HG03196 (cell line): ENCODE measurements around the gene CSTB.

Experiments used
- ATAC-seq: cut with Tn5 transposase; IDR thresholded peaks from one replicate; pipeline ENCODE4 v1.9.1; 2021; ENCODE audit not compliant: unreplicated experiment

The CSTB gene

DNA sequence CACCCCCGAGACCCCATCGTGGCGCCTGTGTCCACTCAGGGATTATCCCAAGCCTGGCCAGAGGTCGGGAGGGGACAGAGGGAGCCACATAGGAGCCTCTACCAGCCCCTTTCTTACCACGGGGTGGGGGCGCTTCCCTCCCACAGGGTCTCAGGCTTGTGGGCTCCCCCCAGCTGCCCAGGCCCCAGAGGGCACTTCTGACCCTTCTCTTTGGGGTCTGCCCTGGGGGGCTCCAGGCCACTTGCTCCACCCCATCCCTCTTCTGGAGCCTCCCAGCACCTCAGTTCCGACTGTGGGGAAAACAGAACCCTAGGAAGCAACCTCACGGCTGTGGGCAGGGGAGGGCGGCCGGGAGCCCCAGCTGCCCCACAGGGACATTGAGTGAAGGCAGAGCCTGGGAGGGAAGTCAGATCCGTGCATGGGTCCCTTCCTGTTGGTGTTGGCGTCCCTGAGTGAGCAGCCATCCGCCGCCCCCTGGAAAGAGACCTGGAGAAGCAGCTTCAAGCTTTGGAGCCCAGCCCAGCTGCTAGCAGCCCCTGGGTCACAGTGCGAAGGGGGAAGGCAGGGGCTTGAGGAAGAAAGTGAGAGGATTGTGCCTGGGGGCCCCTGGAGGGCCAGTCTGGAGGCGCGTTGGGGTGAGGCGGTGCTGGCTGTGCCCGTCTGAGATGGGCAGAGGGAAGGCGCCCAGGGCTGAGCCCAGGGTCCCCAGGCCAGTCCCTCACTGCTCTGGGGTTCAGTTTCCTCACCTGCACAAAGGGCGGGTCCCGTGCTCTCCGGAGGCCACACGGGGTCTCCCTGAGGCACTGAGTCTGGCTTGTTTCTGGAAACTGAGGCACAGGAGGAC is 35.4 kb upstream of the CSTB start:
- ATAC-seq = no peak

DNA sequence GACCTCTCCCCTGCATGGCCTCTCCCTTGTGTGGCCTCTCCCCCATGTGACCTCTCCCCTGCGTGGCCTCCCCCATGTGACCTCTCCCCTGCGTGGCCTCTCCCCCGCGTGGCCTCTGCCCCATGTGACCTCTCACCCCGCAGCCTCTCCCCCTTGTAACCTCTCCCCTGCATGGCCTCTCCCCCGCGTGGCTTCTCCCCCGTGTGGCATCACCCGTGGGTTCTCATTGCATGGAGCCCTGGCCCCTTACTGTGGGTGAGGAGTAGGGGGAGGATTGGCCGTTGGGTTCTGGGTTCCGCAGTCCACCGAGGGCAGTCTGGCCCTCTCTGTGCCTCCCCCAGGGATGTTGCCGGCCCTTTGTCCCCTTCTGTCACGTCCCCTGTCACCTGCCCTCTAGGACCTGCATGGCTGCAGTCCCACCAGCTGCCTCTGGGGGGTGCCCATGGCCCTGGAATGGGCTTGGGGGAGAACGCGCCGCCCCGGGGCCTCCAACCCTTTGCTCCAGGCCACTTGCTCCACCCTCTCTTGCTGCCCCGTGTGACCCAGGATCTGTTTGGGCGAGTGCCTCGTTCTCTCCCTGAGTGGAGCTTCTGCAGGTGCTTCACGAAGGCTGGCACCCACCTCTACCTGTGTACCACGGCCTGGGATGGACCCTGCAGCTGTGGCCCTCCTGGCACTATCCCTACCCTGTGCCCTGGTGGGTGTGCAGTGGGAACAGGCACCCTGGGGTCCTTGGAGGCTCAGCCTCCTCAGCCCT is 34.6 kb upstream of the CSTB start:
- ATAC-seq = peak; percentile 50

DNA sequence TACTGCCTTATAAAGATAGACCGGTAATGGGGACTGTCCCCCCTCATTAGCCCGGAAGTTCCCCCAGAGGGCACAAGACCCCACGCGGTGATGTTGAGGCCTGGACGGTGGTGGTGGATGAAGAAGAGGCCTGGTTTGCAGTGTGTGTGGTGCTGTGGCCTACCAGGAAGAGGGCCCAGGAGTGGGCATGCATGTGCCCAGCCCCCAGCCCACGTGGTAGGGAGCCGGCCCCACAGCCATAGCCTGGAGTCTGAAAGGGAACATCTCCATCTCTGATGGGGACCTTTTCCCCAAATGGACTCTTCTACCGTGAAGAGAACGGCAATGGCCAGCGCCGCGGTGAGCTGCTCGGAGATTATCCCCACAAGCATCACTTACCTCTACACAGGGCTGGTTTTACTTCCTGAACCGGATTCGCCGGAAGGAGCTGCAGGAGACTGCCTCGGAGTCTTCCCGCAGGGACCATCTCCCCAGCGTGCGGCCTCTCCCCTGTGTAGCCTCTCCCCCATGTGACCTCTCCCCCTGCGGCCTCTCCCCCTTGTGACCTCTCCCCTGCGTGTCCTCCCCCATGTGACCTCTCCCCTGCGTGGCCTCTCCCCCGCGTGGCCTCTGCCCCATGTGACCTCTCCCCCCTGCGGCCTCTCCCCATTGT is 33.9 kb upstream of the CSTB start:
- ATAC-seq = no peak

DNA sequence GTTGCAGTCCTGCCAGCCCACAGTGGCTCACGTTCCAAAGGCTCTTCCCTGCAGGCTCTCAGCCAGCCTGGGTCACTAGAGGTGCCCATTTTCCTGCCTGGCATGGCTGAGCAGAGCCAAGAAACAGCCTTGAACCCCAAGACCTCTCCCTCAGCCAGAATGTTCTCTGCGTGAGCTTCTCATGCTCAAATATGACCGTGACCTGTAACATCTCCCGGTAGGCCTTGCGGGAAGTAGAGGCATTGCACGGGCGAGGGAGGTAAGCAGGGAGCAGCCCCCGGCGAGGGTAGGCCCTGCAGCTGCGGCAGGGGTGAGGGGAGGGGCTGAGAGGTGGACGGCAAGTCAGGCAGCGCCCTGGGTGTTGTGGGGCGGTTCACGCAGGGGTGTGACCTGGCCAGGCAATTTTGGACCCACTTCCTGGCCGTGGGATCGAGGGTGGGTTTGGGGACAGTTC is 33.3 kb upstream of the CSTB start:
- no peak for ATAC-seq

DNA sequence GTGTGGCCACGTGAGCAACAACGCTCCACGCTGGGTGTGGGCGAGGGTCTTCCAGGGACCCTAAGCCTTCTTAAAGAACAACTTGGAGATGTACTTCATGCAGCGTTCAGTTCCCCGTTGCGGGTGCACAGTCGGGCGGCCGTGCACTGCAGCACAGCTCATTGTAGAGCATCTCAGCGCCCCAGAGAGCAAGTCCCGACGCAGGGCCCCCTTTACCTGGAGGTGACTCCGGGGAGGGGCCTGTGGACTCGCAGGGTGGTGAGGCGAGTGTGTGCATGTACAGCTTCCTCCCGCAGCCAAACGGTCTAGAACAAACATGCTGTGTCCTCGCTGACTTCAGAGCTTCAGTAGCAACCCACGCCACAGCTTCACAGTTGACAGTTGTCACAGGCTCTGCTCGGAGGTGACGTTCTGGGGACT is 32.7 kb upstream of the CSTB start:
- ATAC-seq = no peak

DNA sequence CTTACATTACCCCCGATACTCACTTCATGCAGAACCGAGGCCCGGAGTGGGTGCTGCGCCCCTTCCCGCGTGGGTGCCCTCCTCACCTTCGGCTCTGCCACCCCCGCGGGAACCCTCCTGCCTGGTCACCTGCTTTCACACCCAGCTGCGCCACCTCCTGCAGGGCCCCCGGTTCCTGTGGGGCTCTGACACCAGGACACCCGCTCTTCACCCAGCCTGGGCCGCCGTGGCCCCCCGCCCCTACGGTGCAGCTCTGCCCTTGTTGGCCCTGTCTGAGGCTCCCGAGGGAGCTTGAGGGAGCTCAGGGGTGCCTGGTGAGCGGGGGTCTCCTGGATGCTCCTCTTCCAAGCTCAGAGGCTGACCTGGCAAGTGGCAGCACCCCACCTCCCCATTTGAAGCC is 32.3 kb upstream of the CSTB start:
- ATAC-seq = no peak

DNA sequence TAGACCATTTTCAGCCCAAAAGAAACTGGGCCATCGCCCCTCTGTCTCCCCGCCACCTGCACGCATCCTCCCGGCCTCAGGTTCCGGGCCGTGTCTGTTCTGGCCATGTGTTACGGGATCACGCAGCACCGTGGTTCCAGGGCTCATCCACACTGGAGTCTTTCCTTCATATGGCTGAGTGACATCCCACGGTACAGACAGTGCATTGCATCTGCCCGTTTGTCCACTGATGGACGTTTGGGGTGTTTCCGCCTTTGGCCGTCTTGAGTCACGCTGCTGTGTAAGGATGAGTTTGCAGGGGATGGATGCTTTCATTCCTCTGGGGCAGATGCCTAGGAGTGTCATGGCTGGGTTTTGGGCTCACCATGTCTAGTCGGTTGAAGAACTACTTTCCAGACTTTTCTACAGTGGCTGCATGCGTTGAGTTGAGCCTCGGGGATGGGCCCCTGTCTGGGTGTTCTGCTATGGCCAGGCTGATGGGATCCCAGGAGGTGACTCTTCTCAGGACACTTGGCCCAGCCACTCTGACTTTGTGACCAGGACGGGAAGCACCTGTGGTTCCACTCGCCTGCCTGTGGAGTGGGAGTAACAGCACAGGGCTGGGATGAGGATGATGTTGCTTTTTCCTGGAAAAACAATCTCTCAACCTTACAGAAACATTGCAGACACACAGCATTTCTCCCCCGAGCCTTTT is 30.1 kb upstream of the CSTB start:
- ATAC-seq = no peak

DNA sequence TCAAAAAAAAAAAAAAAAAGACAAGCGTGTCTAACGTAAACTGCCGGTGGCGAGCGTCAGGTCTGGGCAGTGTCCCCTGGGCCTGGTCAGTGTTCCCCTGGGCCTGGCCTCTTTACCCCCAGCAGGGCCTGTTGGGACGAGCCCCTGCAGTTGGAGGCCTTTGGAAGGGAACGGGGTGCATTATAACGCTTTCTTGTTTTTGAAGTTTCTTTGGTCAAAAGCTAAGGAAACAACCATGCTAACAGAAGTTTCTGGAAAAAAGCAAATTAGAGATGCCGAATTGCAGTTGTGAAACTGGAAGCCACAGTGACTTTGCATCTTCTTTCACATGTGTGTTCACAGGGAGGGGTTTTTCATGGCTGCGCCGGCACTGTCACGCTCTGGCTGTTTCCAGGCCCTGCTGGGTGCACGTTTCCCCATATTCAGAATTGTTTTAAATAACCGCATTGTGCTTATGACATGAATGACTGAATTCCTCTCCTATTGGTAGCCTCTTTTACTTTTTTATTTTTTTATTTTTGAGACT is 29.2 kb upstream of the CSTB start:
- ATAC-seq = peak; percentile 69

DNA sequence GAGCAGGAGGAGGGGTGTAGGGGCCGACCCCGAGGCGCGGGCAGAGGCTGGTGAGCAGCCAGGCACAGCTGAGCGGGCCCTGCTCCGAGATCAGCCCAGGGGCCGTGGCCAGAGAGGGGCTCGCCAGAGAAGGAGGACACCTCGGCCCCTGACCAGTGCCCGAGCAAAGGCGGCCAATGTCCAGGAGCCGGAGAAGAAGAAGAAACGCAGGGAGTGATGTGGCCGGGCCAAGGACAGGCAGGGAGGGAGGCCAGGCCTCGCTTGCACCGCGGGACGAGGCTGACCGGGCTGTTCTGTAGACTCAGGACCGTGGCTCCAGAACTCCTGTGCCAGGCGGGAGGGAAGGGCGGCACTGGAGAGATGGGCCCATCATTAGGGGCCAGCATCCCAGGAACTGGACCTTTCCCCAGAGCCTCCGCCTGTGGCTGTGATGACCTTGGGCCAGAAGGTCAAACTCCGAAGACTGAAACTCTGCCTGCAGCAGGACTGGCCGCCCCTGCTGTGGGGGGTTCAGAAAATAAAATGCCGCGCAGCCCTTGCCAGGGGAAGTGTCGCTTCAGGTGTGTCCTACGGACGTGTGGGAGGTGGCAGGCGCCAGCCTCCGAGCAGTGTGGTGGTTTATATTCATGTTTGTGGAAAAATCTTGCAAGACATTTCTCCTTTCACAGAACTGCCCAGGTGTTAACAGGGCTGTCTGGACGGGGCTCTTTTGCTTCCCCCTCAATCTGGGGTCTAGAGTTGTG is 27.6 kb upstream of the CSTB start:
- ATAC-seq = no peak

DNA sequence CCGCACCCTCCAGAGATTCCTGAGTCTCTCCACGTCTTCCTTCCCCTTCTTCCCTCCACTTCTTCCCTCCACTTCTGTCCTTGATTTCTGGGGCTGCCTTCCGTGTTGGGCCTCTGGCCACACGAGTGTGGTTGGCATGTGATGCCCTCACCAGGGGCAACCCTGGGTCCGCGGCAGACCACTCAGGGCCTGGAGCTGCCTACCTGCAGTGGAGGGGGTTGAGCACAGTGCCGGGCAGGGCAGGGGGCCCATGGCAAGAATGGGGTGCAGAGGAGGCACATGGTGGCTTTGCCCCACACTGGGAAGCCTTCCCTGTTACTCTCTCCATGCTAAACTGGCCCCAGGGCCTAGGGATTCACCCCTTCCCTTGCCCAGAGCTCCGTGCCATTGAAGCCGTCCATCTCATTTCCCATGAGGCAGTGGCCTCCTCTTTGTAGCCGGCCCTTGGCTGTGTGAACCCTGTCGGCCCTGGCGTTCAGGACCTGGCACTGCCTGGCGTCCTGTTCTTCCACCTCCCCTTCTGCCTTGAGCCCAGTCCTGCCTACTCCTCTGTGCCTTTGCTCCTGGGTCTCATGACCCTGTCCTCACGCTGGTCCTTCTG is 26.7 kb upstream of the CSTB start:
- ATAC-seq = no peak

DNA sequence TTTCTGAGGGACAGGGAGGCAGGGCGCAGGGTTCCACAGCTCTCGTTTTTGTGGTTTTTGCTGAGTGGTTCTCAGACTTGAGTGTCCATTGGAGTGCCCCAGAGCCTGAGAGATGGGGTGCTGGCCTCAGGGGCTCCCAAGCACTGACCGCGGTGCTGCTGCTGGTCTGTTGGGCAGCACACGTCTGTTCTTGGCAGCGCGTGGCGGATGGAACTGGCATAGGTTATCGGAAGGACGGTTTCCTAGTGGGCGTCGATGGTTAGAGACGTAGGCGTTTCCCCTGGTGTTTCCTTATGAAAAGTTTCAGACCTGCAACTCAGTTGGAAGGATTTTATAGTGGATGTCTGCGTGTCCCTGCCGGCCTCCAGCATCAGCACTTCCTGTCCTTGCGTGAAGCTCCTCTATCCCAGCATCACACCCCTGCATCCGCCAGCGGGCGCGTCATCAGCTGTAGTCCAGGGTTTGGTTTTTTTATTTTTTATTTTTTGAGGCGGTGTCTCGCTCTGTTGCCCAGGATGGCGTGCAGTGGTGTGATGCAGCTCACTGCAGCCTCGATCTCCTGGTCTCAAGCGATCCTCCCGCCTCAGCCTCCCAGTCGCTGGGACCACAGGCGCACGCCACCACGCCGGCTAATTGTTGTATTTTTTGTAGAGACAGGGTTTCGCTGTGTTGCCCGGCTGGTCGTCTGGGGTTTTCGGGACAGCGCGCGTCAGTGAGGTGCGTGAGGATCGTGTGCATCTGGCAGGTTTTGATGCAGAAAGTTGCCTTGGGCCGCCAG is 25.1 kb upstream of the CSTB start:
- ATAC-seq = no peak

DNA sequence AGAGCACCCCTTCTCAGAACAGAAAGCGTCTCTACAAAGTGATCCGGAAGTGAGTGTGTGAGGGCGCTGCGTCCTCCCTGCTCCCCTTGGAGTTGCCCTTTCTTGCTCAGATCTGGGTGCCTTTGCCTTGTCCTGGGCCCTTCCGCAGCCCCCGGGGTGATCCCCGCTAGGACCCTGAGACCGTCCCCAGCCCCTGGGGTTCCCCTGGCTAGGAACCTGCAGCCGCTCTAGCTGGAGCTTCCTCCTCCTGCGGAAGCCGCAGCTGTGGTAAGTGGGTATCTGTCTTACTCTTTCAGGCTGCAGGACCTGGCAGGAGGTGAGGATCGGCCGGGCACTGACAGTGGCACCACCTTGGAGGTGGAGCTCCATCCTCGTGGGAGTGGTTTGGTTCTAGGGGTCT is 24.5 kb upstream of the CSTB start:
- ATAC-seq = no peak

DNA sequence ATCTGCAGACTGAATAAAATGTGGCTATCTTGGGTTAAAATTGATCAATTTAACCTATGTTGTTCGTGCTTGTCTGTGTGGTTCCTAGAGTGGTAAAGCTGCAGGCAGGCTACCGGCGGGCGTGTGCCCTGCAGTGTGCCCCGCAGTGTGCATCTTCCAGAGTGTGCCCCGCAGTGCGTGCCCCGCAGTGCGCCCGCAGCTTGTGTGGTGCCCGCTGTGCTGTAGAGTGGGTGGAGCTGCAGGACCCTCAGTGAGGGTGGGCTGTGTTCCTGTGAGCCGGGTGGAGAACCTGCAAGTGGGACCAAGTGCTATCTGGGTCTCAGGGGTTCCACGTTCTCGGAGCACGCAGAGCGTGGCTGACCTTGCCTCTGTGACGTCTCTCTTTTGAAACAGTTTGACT is 24.0 kb upstream of the CSTB start:
- ATAC-seq = no peak

DNA sequence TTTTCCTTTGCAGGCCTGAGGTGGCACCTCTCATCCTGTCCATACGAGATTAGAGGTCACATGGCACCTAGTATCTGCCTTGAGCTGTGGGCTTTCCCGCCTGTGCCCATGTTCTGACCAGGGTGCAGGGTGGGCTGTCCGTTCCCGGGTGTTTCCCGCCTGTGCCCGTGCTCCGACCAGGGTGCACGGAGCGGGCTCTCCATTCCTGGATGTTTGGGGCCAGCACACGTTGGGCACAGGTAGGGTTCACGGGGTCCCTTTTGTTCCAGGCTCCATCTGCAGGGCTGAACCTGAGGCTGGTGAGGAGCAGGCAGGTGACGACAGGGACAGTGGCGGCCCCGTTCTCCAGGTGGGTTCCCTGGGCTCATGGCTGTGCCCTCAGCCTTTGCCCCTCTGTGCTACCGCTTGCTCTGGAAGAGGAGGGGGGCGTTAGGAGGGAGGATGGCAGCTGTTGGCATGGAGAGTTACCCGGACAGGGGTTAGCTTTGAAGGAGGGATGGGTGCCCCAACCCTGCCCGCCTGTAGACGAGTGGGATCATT is 23.3 kb upstream of the CSTB start:
- no peak for ATAC-seq

DNA sequence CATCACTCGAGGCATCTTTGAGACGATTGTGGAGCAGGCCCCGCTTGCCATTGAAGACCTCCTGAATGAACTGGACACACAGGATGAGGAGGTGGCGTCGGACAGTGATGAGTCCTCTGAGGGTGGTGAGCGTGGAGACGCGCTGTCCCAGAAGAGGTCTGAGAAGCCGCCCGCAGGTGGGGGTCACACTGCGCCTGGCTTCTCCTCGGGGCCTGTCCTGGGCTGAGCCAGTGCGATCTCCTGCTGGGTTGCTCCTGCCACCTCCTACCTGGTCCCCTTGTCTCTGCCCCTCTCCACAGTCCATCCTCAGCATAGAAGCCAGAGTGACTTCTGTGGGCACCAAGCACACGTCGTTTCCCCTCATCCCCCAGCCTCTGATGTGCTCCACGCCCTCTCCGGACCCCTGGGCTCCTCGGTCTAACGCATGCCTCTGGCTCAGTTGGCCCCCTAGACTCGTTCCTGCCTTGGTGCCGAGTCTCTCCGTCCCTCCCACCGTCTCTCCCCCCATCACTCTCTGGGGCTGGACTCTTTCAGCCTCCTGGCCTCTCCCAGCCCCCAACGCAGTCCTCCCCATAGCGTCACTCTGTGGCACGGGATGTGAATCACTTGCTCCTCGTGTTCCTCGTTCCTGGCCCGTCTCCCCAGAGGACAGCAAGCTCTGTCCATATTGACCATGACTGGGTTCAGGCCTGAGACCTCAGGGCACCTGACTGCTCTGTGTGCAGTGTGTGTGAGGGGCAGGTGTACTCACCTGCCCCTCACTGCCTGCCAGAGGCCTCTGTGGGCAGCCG is 22.0 kb upstream of the CSTB start:
- no peak for ATAC-seq

DNA sequence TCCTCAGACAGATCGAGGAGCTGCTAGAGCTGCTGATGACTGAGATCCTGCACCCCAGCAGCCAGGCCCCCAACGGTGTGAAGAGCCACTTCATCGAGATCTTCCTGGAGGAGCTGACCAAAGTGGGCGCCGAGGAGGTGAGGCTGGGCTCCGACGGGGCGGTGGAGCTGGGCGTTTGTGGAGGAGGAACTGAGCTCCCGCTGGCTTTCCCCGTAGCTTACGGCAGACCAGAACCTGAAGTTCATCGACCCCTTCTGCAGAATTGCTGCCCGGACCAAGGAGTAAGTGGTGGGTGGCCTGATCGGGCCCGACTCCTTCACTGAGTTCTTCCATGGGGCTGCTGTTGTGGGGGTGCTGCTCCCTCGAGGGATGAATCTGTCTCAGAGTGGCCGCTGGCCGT is 21.3 kb upstream of the CSTB start:
- ATAC-seq = no peak

DNA sequence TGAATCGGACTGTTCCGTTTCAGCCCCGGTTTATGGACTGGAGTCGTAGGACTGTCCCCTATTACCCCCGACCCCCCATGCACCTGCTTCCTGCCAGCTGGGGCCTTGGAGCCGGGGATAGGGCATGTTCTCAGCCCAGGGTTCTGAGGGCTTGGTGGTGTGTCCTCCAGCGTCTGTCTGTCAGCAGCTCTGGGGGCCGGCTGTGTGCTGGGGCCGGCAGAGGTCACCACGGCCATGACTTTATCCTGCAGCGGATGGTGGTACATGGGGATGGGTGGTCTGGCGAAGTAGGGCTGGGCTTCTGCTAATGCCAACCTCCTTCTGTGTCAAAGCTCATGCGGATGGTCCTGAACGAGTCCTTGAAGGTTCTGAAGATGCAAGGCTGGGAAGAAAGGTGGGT is 18.7 kb upstream of the CSTB start:
- ATAC-seq = no peak

DNA sequence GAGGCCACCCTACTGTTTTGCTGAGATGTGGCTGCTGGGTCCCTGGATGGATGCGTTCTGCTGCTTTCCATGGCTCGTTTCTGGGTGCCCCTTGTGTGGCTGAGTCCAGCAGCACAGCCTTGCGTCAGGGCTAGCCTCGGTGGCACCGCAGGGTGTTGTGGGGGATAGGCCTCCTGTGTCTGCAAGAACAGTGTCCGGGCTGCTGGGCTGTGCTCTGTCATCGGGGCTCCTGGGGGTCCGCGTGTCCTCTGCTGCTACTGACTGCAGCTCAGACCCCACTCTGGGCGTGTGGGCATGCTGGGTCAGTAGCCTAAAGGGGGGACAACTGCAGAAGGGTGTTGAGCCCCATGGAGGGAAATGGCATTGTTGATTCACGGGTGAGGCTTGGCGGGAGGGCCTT is 18.2 kb upstream of the CSTB start:
- ATAC-seq = no peak
